NCI-H1417 (cell line): ENCODE data around the gene SH3BP1.
A peak's percentile ranks its signal among the peaks of the same experiment; 100 is the strongest.

Experiments
- DNase-seq, 3 experiments: peaks; one replicate each; lab custom pipeline; 2025; lab: John Stamatoyannopoulos, UW

The SH3BP1 gene

DNA sequence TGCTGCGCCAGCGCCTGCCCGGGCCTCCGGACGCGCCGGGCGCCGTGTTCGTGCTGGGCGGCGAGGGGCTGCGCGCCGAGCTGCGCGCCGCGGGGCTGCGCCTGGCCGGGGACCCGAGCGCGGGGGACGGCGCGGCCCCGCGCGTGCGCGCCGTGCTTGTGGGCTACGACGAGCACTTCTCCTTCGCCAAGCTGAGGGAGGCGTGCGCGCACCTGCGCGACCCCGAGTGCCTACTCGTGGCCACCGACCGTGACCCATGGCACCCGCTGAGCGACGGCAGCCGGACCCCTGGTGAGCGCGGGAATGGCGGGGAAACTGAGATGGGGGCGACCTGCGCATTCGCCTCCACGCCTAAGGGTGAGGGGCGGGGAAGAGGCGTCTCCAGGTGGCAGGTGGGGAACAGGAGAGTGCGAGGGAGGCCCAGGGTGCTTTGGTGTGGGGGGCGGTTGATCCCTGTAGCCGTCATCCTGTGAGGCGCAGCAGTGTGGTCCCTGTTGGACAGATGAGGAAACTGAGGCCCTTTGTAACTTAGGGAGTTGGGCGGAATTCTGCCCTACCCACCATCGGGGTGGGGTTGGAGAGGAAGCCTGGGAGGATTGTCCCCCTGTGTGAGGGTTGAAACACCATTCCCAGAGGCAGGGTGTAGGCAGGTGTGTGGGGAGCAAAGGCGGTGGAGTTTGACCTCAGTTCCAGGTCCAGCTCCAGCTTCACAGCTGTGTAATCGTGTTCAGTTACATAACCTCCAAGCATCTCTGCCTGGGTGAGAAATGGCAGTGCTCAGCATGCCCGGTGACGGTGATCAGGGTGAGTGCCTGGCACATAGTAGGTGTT is 19.8 kb downstream of the SH3BP1 start:
- DNase-seq = peak in 2 of 3 experiments; percentile 18 to 45

DNA sequence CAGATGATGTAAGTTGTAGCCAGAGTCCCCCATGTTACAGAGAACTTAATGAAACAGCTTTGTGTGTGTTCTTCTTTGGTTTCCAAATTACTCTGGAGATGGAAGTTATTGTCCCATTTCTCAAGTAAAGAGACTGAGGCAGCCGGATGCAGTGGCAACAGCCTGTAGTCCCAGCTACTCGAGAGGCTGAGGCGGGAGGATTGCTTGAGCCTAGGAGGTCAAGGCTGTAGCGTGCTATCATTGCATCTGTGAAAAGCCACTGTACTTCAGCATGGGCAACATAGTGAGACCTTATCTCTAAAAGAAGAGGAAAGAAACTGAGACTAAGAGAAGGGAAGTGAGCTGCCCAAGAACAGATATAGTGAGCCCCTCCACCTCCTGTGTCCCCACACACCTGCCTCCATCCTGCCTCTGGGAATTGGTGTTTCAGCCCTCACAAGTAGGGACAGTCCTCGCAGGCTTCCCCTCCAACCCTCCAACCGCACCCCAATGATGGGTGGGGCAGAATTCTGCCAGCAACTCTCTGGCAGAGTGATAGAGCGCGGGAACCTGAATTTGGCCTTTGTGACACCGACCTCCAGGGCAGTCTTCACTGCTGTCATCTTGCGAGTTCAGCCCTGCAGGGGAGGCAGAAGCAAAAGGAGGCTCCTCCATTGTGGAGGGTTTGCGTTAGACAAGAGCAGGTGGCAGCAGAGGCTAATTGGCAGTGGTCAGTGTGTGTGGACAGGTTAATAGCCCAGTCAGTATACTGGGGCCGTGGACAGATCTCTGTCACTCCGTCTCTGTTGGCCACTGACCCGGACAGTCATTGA is 20.6 kb downstream of the SH3BP1 start:
- peak in 1 of 3 experiments; percentile 7 for DNase-seq

DNA sequence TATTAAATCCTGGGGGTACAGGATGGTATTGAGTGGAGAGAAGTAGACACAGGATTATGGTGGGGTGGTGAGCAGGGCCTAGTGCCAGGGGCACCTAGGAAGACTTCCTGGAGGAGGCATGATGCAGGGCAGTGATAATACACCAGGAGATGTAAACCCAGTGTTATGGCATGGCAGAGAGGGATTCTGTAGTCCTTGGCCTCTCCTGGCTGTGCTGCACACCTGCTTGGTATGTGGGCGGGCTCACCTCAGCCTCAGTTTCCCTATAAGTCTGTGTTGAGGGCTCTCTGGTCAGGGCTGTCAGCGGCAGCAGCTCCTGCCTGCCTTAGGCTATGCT is 21.2 kb downstream of the SH3BP1 start:
- no peak for DNase-seq

DNA sequence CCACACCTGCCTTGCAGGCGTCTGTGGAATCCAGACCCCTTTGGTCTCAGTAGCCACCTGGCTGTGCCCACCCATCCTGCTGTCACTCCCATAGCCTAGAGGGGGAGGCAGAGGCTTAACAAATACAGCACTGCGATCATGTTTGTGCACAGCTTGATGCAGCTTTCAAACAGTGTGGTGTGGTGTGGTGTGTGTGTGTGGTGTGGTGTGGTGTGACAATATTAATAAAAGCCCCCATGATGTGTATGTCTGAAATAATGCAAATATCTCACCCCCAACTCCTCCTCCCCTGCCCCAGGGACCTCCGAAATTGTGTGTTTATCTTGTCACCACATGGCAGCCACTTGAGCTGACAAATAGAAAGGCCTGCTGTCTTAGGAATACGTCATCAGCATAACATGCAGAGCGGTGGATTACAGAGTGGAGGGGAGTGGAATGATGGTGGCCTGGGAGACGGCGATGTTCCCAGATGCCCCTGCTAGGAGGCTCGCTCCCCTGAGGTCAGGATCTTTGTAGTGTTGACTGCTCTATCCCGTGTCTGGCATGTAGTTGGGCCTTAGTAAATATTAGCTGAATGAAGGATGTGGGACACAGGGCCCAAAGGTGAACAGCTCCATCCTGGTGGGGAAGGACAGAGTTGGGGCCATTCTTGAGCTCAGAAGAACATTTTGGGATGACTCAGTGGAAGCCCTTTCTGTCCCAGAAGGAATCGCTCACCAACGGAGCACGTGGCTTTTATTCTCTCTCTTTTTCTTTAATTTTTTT is 21.9 kb downstream of the SH3BP1 start:
- DNase-seq = peak; percentile 48 to 82 (median 60)

DNA sequence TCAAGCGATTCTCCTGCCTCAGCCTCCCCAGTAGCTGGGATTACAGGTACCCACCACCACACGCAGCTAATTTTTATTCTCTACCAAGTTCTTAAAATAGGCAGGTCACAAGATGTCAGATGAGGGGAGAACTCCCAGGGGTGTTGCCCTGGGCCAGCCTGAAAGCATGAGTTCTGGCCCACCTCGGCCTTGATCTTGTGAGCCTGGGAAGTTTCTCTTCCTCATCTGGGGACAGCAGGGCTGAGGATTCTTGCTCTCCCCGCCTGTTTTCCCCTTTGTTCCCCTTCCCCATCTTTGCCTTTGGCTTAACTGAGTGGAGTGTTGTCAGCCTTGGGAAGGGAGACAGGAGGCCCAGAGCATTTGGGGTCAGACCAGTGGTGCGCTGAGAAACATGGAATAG is 22.6 kb downstream of the SH3BP1 start:
- DNase-seq = no peak

DNA sequence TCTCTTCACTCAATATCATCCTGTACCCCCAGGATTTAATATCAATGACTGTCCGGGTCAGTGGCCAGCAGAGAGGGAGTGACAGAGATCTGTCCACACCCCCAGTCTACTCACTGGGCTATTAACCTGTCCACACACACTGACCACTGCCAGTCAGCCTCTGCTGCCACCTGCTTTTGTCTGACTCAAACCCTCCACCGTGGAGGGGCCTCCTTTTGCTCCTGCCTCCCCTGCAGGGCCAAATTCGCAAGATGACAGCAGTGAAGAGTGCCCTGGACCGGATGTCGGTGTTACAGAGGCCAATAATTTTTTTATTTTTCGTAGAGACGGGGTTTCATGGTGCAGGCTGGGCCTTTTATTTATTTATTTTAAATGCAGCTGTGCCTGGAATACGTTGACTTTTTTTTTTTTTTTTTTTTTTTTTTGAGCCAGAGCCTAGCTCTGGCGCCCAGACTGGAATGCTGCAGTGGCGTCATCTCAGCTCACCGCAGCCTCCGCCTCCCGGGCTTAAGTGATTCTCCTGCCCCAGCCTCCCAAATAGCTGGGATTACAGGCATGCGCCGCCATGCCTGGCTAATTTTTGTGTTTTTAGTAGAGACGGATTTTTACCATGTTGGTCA is 24.2 kb downstream of the SH3BP1 start:
- DNase-seq = no peak

DNA sequence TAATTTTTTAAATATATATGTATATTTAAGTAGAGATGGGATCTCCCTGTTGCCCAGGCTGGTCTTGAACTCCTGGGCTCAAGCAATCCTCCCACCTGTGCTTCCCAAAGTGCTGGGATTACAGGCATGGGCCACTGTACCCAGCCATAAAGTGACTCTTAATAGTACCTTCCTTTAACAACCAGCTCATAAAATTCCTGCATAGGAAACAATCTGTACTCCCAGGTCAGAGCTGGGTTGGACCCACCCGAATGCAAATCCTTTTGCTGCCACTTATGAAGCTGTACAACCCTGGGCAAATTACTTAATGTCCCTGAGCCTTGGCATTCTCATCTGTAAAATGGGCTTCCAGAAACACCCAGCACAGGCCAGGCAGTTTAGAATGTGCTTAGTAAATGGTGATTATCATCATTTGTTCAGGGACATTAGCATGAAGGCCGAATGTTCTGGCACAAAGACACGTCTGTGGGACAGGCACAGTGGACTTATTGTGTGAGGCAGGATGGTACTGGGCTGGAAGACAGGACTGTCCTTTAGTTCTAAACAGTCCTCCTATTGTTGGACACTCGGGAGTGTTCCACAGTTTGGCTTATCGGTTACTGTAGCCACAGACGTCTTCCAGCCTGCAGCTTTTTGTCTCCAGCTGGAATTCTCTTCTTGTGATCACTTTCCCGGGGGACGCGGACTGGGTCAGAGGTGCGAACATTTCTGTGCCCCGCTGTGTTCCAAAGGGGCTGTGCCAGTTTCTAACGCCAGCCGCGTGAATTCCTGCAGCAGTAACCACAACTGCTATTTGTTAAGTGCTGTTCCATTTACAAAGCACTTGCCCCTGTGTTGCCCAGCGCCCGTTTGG is 25.0 kb downstream of the SH3BP1 start:
- DNase-seq = no peak

DNA sequence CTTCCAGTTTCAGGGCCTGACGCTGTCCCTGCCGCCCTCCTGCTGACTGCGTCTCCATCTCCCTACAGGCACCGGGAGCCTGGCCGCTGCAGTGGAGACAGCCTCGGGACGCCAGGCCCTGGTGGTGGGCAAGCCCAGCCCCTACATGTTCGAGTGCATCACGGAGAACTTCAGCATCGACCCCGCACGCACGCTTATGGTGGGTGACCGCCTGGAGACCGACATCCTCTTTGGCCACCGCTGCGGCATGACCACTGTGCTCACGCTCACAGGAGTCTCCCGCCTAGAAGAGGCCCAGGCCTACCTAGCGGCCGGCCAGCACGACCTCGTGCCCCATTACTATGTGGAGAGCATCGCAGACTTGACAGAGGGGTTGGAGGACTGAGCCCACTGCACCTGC is 26.0 kb downstream of the SH3BP1 start:
- no peak for DNase-seq

DNA sequence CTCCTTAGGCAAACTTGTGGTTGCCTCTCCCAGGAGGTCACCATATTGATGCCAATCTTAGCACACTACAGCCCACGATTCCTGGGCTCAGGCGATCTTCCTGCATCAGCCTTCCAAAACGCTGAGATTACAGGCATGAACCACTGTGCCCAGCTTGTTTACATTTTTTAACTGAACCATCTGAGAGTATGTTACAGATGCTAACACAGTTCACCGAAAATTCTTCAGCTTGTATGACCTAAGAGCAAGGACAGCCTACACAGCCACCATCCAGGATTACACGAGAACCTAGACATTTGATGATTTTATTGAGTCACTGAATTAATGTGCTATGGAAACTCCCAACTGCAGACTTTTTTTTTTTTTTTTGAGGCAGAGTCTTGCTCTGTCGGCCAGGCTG is 30.1 kb downstream of the SH3BP1 start:
- DNase-seq = no peak

DNA sequence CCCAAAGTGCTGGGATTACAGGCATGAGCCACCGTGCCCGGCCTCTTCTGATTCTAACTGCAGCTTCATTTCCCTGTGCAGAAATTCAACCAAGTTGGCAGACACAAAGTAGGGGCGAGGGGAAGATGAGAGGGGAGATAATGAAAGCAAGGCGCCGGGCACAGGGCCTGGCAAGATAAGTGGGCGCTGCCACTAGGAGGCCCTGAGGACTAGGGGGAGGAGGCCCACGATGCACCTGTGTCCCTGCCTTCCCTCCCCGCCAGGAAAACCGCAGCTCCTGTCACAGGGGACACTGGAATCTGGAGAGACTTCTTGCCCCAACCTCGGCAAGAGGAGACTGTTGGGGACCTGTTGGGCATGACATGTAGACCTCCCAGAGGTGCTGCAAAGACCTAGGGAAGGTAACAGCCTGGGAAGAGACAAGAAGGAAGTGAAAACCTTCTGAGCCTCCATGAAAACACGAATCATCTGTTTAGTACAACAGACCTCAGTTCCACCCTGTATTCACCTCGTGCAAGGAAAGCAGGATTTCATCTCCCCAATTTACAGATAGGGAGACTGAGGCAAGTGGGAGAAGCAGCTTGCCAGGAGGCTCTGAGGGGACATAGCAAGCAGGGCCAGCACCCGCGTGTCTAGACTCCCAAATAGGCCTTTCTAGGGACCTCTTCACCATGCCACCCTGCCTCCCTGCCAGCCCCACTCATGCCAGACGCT is 32.9 kb downstream of the SH3BP1 start:
- DNase-seq = no peak

DNA sequence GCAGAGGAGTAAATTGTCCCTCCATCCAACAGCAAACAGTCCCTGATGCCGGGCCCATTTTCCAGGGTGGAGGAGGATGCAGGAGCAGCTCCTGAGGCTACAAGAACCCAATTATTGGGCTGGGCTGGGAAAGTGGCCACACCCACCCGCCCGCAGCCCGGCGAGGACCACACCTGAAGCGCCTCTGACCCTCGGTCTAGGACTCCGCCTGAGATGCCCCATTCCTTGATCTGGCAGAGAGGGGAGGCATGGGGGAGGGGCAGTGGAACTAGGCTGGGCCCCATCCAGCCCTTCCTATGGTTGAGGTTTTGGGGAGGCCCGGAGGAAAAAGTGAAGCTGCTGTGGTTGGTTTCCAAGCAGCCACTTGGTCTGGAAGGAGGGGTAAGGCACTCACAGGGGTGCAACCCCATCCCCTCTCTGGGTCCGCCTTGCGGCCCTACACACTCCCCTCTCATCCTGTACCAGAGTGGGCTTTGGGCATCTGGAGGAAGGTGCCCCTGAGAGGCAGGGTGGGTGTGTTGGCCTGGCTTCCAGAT is 33.5 kb downstream of the SH3BP1 start:
- DNase-seq = no peak

DNA sequence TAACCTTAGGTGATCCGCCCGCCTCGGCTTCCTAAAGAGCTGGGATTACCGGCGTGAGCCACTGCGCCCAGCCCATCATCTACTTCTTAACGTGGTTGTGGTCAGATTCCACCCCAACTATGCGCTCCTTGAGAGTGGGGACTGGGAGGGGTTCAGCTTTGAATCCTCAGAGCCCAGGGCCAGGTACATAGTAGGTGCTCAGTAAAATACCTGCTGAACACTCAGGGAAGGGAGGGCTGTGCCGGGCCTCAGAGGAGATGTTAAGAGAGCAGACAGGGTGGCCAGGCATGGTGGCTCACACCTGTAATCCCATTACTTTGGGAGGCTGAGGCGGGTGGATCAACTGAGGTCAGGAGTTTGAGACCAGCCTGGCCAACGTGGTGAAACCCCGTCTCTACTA is 34.8 kb downstream of the SH3BP1 start:
- DNase-seq = no peak

DNA sequence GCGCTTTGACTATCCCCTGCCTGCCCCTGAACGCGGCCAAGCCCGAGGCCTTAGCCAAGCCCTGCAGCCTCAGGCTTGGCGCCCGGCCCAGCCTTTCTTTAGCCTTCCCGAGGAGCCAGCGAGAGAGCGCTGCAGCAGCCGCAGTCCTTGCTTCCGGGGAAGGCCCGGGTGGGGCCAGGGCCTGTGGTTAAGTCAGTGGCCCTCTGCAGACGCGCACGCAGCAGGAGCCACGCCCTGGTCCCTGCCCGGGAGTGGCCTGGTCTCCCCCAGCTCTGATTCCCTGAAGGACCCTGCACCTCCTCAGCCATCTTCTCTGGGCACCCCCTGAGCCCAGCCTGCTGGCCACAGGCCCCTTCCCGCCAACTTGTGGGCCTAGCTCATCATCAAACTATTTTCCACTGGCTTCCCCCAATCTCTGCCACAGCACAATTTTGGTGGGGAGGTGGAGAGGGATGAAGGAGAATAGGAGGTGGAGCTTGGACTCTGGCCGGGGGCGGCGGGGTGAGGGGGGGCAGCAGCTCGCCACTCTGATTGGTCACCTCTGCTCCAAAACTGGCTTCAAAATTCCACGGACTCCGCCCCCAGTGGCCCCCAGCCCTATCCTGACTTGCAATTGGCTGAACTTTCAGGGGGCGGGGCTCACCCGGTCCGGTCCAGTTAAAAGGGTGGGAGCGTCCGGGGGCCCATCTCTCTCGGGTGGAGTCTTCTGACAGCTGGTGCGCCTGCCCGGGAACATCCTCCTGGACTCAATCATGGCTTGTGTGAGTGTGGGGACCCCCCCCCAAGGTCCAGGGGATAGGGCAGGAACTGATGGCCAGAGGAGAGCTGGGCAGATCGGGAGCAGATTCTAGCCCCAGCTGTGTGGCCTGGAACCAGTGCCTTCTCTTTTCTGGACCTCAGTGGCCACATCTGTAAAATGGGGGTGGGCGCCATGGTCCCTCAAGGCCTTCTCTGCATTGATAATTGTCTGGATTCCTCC is 35.8 kb downstream of the SH3BP1 start, which contains the start of gene LGALS1:
Gene LGALS1 (plus strand): TSS at position 686 of the 979 bp plus-strand sequence. CDS start 67 bp downstream, at position 753.
- DNase-seq = peak; percentile 9 to 14 (median 12)

DNA sequence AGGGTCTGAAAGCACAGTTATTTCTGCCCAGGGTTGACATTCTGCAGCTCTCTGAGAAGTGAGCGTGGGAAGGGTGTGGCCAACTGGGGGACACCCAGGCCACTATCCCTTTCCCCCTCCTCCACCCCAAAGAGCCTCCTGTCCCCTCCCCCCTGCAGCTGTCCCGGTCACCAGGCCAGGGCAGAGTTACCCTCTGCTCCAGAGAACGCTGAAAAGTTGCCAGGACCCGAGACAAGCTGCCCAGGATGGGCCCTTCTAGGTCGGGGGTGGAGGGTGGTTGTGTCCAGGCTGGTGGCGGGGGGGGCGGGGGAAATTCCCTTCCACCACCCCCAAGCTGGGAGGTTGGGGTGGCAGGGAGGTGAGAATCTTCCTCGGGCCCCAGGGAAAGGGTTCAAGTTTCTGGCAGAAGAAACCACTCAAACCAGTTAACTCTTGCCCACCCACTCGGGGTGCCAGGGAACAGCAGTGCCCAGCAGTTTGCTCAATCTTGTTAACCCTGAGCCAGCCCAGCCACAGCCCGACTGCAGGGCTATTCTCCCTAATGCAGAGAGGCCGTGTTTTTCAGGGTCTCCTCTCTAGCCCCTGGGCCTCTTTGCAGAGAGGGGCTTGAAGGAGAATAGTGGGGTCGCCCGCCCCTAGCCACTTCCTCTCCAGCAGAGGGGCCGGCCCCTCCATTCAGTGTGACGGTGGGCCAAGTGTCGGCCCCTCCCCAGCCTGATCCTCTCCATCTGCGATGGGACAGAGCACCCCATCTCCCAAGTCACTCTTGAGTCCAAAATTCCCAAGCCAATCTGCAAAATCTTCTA is 36.7 kb downstream of the SH3BP1 start:
- no peak for DNase-seq

DNA sequence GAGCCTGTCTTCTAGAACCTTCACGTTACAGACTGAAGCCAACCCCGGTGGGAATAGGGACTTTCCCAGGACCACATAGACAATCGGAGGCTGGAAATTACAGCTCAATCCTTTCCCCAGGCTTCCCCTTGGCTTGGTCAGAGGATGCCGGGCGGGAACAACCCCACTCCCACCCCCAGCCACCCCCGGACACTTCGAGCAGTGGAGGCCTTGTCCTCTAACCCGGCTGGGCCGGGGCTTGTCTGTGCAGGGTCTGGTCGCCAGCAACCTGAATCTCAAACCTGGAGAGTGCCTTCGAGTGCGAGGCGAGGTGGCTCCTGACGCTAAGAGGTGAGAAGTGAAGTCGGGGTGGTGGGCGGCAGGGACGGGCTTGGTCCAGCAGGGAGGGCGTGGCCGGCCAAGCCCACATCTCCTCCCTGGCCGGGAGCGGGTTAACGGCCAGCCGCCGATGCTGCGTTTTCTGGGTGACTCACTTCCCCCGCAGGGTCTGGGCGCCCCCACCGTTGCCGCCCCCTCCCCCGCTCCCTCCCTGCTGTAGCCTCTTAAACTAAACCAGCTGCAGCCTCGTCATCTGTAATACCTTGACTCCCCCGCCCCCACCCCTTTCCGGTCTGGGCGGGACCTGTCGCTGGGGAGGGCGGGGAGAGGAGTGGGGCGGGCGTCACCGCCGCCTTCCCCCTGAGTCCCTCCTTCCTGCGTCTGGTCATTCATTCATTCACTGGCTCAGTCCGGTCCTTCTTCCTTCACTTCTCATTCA is 37.4 kb downstream of the SH3BP1 start:
- DNase-seq = peak; percentile 46 to 69 (median 55)

DNA sequence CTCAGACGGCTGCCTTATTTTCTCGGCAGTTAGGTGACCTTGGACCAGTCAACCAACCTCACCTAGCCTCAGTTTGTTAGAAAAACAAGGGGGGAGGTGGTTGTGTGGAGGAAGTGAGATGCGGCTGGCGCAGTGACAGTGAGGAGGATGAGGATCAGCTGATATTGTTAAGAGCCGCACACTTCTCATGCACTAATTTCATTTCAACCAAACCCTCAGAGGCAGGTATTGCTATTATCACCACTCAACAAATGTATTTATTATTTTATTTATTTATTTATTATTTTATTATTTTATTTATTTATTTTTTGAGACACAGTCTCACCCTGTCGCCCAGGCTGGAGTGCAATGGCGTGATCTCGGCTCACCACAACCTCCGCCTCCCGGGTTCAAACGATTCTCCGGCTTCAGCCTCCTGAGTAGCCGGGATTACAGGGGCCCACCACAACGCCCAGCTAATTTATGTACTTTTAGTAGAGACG is 38.1 kb downstream of the SH3BP1 start:
- DNase-seq = no peak

DNA sequence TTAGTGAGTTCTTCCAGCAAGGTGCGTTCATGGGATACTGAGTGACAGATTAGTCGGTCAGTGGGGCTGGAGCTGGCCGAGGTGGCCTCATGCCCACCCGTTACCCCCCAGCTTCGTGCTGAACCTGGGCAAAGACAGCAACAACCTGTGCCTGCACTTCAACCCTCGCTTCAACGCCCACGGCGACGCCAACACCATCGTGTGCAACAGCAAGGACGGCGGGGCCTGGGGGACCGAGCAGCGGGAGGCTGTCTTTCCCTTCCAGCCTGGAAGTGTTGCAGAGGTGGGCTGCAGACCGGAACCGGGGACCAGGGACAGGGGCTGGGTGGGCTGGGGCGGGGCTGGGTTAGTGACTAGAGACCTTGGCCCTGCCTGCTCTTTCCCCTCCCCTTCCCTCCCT is 38.9 kb downstream of the SH3BP1 start:
- DNase-seq = no peak
